Endometrial microvascular endothelial cells (primary cell): ENCODE data around the gene P2RX5. TPM values are rescaled to one million over a fixed set of nuclear protein-coding genes. Genes with fewer than 3 reads are reported as not detected.
"Not testable (repeated sequence)": the region's sequence is repeated elsewhere in the genome, so short reads cannot be mapped to it uniquely, and the experiment has no call there.

Experiments
- in situ Hi-C: cut with HindIII; loops from 2 replicates; pipeline ENCODE4 v1.10.0; 2017; ENCODE audit warnings: low sequenced_read_pairs, low pct_unique_long_range_greater_than_20kb; ENCODE audit errors: inconsistent ontology term
- total RNA-seq: library from RNA; depleted of rRNA; stranded (reverse); fragments of >200 nt; gene quantifications from one replicate; pipeline ENCODE4 v1.2.3, GENCODE V29; 2015; ENCODE audit errors: inconsistent ontology term

The P2RX5 gene
- total RNA-seq, 1 donor from 2014 or later: 0.84 TPM

DNA sequence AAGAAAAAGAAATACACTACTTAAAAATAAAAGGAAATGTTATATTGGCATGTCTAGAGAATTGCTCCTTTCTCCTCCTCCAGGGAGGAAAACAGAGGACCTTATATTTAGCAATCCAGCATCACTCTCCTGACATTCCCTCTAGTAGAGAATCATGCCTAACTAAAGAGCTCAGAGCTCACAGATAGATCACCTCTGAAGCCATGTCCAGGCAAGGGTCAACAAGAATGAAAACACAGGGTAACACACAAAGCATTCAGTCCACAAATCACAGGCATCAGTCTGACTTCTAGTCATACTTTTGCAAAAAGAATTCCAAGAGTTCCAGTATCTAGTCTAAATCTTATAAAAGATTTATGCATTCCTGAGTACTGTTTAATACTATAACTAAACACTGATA lies 23.3 kb upstream of the P2RX5 start:
- in situ Hi-C loops: no loop called here

DNA sequence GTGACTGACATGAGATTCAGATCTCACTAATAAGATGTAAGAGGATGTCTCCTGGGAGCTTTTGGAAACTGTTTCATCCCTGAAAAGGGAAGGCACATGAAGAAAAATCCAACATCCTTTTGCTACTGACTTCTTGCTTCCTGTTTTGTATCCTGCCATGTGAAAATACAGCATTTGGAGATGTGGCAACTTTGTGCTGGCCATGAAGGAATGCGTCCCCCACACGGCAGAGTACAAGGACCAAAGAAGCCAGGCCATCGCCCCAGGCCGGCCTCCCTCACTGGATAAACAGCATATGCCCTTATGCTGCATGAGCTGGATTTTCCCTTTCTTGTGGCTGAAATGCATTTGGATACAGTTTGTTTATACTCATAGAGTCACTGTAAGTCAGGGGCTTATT lies 22.2 kb upstream of the P2RX5 start:
- in situ Hi-C loops: no loop called here

DNA sequence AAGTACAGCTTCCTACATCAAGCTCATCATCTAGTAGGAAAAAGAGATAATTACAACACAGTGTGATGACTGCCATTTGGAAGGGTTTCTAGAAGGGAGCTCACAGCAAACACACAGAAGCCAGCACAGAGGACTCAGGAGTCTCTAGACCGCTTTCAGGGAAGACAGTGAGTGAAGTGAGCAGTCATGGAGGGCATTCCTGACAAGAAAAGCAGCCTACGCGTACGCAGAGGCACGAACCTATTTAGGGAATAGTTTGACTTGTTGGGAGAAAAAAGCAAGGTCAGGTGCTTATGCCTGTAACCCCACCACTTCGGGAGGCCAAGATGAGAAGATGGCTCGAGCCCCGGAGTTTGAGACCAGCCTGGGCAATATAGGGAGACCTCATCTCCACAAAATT lies 19.3 kb upstream of the P2RX5 start:
- in situ Hi-C loops: no loop called here

DNA sequence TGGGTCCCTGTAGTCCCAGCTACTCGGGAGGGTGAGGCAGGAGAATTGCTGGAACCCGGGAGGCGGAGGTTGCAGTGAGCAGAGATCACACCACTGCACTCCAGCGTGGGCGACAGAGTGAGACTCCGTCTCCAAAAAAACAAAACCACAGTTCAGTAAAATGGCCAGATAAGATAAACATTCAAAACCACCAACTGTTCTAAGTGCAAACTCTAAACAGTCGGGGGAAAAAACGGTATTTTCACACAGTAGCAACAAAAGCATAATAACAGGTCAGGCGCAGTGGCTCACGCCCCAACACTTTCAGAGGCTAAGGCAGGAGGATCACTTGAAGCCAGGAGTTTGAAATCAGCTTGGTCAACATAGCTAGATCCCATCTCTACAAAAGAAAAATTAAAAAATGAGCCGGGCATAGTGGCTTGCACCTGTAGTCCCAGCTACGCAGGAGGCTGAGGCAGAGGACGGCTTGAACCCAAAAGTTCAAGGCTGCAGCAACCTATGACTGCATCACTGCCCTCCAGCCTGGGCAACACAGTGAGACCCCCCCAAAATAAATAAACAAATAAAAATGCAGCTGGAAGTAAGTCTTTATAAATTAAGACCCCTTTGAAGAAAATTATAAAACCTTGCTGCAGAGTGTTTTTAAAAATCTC lies 17.0 kb upstream of the P2RX5 start:
- in situ Hi-C loops: no loop called here

DNA sequence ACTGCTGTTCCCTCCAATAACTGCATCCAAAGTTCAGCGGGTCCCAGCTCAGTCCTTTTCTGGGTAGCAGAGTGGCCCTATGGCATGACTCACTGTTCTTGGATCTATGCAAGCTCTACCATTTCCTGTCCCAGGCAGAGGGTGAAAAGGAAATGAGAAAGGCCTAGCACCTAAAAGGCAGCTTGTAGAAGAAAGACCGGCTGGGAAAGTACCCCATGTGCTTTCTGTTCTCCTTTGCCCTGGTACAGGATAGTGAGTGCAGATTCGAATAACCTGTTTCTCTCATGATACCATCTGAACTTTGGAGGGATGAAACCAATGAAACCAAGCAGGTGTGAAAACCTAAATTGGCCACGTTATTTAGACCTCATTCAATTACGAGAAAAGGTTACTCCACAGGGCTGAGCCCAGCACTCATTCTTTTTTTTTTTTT lies 15.0 kb upstream of the P2RX5 start:
- in situ Hi-C loops: no loop called here

DNA sequence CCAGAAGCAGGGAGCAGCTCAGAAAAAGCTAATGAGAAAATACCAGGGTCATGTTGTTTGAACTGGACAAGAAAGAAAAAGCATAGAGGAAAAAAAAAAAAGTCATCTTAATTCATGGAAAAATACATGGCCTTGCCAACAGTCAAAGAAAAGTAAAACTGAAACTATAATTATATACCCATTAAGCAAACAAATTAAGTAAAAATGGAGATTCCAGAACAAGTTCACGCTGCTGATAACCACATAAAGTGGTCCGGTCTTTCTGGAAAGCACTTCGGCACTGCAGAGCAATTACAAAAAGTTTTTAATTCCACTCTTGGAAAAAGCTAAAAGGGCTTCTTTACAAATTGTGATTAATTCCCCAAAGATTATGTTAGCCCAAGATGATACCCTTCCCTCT lies 12.4 kb upstream of the P2RX5 start:
- in situ Hi-C loops: no loop called here

DNA sequence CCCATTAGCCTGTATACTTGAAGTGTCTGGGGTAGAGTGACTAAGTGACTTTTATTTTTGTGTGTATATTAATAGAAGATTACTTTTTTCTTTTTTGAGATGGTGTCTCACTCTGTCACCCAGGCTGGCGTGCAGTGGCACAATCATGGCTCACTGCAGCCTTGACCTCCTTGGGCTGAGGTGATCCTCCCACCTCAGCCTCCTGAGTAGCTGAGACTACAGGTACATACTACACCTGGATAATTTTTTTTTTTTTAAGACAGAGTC lies 9.7 kb upstream of the P2RX5 start:
- in situ Hi-C loops: not testable (repeated sequence)

DNA sequence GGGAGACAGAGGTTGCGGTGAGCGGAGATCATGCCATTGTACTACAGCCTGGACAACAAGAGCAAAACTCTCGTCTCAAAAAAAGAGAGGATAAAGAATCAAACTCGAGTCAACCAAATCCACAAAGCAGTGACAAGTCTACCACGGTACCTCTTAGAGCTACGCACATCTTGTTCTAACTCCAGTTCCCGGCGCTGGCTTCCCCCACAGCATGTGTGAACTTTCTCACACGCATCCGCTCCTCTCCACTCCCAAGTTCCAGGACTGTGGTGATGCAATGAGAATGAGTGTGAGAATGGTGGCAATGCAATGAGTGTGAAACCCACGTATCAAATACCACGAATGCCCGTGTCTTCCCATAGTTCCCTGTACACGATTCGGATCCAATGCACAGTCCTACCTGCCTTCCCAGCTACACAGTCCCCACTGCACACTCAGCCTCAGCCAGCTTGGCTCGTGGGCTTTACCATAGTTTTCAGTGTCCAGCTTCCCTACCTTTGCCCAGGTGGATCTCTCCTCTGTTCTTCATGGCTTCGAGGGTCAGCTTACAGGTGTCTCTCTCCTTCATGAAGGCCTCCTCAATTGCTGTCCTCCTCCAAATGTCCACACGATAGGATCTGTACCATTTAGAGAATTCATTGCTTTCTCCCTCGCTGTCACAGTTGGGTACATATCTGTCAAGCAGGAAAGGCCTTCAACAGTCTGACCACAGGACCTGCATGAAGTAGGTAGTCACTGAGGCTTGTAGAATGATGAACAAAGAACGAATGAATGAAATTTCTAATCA lies 9.2 kb upstream of the P2RX5 start:
- in situ Hi-C loops: no loop called here

DNA sequence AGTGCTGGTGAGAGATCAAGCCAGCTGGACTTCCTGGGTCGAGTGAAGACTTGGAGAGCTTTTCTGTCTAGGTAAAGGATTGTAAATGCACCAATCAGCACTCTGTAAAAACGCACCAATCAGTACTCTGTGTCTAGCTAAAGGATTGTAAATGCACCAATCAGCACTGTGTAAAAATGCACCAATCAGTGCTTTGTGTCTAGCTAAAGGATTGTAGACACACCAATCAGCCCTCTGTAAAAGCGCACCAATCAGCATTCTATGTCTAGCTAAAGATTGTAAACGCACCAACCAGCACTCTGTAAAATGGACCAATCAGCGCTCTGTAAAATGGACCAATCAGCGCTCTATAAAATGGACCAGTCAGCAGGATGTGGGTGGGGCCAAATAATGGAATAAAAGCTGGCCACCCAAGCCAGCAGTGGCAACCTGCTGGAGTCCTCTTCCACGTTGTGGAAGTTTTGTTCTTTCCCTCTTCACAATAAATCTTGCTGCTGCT lies 6.1 kb upstream of the P2RX5 start:
- in situ Hi-C loops: not testable (repeated sequence)

DNA sequence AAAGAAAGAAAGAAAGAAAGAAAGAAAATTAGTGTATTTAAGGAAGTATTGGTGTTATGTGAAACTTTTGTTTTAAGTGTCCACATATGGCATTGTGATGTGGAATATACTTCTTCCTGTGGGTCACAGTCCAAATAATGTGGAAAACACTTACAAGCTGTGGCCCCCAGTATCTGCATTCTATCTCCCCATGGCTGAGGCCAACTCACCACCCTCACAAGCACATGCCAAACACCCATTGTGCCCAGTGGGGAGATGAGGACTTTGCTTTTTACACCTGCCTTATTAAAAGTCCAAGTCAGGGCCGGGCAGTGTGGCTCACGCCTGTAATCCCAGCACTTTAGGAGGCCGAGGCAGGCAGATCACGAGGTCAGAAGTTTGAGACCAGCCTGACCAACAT lies 4.0 kb upstream of the P2RX5 start:
- in situ Hi-C loops: no loop called here

DNA sequence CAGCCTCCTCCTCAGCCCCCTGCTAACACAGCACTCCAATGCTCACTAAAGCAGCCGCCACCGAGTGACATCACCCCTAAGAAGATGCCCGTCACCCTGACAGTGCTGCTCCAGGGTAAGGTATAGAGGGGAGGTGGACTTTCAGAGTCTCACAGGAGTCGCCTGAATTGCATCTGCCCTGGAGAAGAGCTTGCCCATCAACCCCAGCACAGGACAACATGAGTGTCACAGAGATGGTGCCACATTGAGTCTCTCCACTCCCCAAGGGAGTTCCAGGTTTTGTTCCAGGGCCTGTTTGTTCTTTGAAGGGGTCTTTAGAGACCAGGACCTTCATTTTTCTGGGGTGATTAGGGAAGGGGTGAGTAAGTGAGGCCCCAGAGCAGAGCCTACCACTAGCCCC lies 2.2 kb upstream of the P2RX5 start:
- in situ Hi-C loops: no loop called here

DNA sequence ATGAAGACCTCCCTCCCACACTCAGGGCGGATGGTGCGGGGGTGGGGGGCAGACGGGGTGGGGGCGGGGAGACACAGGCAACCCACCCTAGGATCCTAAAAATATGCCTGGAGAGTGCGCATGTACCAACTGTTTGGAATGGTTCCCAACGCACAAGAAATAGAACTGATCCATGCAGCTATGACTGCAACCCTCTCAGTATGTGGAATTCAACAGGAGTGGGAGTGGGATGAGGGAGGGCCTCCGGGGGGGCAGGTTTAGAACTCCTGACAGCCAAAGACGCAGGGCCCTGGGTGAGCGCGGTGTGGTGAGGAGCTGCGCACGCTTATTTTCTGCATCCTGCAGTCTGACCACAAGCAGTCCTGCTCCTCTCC lies 1.1 kb upstream of the P2RX5 start:
- in situ Hi-C loops: no loop called here

DNA sequence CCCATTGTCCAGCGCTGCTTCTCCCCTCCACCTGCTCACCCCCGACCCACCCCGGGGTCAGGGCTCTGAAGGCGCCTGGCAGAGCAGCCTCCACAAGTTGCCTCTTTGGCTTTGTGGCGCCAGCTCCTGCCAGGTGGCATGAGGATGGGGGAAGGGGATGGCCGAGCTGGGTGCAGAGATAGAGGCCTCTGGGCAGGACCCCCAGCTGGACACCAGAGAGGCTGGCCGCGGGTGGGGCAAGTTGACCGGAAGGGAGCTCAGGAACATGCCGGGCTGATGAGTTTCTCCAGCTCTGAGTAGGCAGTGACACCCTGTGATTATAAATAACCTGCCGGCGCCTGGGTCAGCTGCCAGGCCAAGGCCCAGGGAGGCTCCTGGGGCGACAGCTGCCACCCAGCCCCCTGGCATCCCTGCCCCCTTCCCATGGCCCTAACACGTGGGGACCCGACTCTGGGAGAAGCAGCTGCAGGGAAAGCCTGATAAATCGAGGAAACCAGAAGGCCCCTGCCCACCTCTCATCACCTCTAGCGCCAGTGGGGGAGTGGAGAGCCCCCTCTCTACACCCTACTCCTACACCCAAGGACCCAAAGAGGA lies 729 bp downstream of the P2RX5 start:
- in situ Hi-C loops: no loop called here

DNA sequence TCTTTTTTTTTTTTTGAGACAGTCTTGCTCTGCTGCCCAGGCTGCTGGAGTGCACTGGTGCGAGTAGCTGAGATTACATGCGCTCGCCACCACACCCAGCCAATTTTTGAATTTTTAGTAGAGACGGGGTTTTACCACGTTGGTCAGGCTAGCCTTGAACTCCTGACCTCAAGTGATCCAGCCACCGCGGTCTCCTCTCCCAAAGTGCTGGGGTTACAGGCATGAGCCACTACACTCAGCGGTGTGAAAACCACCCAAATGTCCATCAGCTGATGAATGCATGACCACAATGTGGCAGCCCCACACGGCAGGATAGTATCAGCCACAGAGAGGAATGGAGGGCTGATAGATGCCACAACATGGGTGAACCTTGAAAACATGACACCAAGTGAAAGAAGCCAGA lies 2.1 kb downstream of the P2RX5 start:
- in situ Hi-C loops: no loop called here

DNA sequence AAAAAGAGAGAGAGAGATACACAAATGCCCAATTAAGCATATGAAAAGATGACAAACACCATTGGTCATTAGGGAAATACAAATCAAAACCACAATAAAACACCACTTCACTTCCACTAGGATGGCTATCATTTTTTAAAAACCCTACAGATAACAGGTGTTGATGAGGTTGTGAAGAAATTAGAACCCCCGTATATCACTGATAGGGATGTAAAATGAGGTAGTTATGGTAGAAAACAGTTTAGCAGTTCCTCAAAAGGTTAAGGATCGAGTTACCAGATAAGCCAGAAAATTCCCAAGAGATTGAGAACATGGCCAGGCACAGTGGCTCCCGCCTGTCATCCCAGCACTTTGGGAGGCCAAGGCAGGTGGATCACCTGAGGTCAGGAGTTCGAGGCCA lies 2.8 kb downstream of the P2RX5 start:
- in situ Hi-C loops: no loop called here

DNA sequence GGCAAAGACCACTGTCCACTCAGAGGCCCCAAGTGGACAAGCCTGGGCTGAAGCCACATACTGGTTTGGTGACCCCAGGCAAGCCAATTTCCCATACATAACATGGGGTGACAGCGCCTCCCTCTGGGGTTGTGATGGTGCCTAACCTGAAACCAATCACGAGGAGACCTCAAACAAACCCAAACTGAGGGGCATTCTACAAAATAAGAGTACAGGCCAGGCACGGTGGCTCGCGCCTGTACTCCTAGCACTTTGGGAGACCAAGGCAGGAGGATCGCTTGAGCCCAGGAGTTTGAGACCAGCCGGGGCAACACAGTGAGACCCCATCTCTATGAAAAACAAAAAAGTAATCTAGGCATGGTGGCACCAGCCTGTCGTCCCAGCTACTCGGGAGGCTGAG lies 3.6 kb downstream of the P2RX5 start:
- in situ Hi-C loops: no loop called here

DNA sequence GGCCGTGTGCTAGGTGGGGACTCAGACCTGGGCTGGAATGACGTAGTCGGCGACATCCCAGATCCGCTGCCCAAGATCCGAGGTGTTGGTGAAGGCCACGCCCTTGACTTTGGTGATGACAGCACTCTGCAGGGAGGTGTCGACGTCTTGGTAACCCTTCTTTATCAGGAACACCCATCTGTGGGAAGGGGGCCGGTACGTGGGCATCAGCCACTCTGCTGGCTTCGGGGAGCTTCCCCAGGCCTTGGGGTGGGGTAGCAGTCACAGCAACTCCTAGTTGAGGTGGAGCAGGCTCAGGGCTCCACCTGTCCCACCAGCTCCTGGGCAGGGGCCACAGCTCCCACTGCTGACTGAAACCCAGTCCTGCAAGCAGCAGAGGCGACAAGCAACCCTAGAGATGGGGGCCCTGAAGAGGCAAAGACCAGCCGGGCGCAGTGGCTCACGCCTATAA lies 4.3 kb downstream of the P2RX5 start:
- in situ Hi-C loops: no loop called here

DNA sequence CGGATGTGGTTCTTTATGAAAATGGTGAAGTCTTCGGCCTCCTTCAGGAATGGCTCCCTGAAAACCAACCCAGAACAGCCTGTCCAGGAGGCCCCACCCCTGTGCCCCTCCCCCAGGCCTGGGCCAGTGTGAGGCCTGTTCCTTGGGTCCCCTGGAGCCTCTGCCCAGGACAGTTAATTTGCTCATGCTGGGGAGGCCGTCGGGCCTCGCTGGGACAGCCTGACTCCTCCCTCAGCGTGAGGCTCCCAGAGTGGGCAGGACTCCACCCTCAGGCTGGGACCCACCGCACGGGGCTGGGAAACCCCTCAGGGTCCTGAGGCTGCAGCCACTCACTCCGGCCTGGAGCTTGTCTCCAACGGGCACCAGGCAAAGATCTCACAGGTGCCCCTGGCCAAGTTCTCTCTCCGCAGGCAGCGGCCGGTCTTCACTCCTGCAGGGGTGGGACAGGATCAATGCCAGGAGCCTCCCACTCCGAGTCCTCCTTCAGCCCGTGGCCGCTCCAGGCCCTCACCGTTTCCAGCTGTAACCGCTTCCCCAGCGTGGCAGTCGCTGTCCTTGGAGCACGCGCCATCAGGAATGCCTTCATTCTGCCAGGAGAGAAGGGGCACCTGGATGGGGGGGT lies 5.8 kb downstream of the P2RX5 start:
- in situ Hi-C loops: no loop called here

DNA sequence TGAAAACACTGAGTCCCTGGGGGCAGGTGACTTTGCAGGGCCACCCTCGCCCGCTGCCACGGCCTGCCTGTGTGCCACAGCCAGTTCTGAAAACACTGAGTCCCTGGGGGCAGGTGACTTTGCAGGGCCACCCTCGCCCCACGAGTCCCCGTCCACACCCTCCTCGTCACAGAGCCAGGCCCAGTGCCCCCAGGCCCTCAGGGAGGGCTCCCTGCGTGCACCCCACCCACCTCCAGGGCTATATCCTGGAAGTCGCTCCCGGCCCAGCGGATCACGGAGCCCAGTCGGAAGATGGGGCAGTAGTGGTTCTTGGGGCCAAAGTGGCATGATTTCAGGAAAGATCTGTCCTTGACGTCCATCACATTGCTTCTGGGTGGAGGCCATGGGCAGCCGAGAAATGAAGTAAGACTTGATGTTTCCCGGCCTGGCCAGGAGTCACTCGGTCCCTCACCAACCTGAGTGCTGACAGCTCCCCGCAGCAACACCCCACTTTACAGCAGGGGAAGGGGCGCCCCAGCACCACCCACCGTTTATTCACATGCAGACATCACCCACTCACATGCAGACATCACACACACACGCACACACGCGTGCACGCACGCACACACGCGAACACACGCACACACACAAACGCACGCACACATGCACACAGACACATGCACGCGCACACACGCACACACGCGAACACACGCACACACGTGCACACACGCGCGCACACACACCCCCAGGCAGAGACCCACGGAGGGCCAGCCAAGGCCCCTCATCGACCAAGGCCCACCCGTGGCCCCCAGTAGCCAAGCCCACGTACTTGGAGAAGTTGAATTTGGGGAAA lies 6.5 kb downstream of the P2RX5 start:
- in situ Hi-C loops: no loop called here
